ENCODE measurements around the gene NET1. TPM values are rescaled to one million over a fixed set of nuclear protein-coding genes. Genes with fewer than 3 reads are reported as not detected.

NET1 gene
- total and polyA plus RNA-seq, 7 experiments from 2014 or later = 31.6 to 61.6 (median 47.9) TPM

- no peak overlapping the region for H3K27ac Mint-ChIP-seq
- DNase-seq = no peak
Observed at GRCh38 chr10:5476918-5477525, 64.7 kb downstream of the NET1 start.

GRCh38 chr10:5477948-5478693, 65.8 kb downstream of the NET1 start:
- Histone ChIP-seq H3K27me3 (ENCODE audit: control insufficient read depth in 2 of 2, insufficient read depth in 2 of 2, low read length in 2 of 2) (no peaks in the 10 kb centered on the region), H3K27ac (ENCODE audit: low read depth, low read length) (no peak overlapping the region), H3K36me3 (ENCODE audit: control insufficient read depth in 2 of 3, insufficient read depth in 3 of 3, low read length in 3 of 3) (no peaks in the 10 kb centered on the region), H3K9me3 (ENCODE audit: control insufficient read depth in 2 of 3, low read length in 3 of 3) (no peaks in the 10 kb centered on the region), H3K4me3 (ENCODE audit: low read length) (no peak overlapping the region), H3K4me1 (ENCODE audit: control insufficient read depth in 2 of 2, insufficient read depth in 2 of 2, low read length in 2 of 2) (no peaks in the 10 kb centered on the region)
- Mint-ChIP-seq H3K4me3 (no peak overlapping the region), H3K27ac (no peak overlapping the region), H3K9me3 (no peaks in the 10 kb centered on the region), H3K36me3 (no peaks in the 10 kb centered on the region), H3K27me3 (peaks cover 0 to 3% (median 0%) of the 10 kb centered on the region in 5 donors), H3K4me1 (peaks cover 0 to 3% (median 0%) of the 10 kb centered on the region in 7 donors)
- ChIA-PET CTCF (interaction anchor here (0.6 kb wide), 1 partner anchor 325 kb away, joined by 3 read pairs; no protein-coding TSS in a partner anchor), POLR2A (no interaction called here)
- intact Hi-C loops (cut with micrococcal nuclease) = no loop called here
- DNase-seq (no peak), ATAC-seq (no peak)

More at GRCh38 chr10:5476918-5477525, 64.7 kb downstream of the NET1 start:
- Histone ChIP-seq H3K36me3 (ENCODE audit: control insufficient read depth in 2 of 3, insufficient read depth in 3 of 3, low read length in 3 of 3) (no peaks in the 10 kb centered on the region), H3K9me3 (ENCODE audit: control insufficient read depth in 2 of 3, low read length in 3 of 3) (no peaks in the 10 kb centered on the region), H3K4me1 (ENCODE audit: control insufficient read depth in 2 of 2, insufficient read depth in 2 of 2, low read length in 2 of 2) (no peaks in the 10 kb centered on the region), H3K27ac (ENCODE audit: low read depth, low read length) (no peak overlapping the region), H3K4me3 (ENCODE audit: low read length) (no peak overlapping the region), H3K27me3 (ENCODE audit: control insufficient read depth in 2 of 2, insufficient read depth in 2 of 2, low read length in 2 of 2) (no peaks in the 10 kb centered on the region)
- Mint-ChIP-seq H3K9me3 (no peaks in the 10 kb centered on the region), H3K27me3 (no peaks in the 10 kb centered on the region), H3K4me1 (peaks cover 0 to 3% (median 0%) of the 10 kb centered on the region in 7 donors), H3K36me3 (no peaks in the 10 kb centered on the region), H3K4me3 (no peak overlapping the region)
- intact Hi-C loops (cut with micrococcal nuclease) = no loop called here
- POLR2A ChIA-PET = no interaction called here
- no peak for ATAC-seq
- CTCF ChIA-PET = no interaction called here

GRCh38 chr10:5478694-5479305, 66.4 kb downstream of the NET1 start:
- H3K9me3 ChIP-seq (ENCODE audit: control insufficient read depth in 2 of 3, low read length in 3 of 3) = no peaks in the 10 kb centered on the region
- ATAC-seq = no peak
- POLR2A ChIA-PET = no interaction called here
- DNase-seq = no peak
- no peak overlapping the region for H3K4me3 ChIP-seq (ENCODE audit: low read length)
- H3K4me1 ChIP-seq (ENCODE audit: control insufficient read depth in 2 of 2, insufficient read depth in 2 of 2, low read length in 2 of 2) = no peaks in the 10 kb centered on the region
- no peak overlapping the region for H3K27ac ChIP-seq (ENCODE audit: low read depth, low read length)
- Mint-ChIP-seq H3K27ac (peak overlapping the region in 1 of 9 donors; percentile 54), H3K4me1 (peaks cover 0 to 3% (median 0%) of the 10 kb centered on the region in 7 donors), H3K36me3 (no peaks in the 10 kb centered on the region), H3K9me3 (no peaks in the 10 kb centered on the region), H3K4me3 (no peak overlapping the region), H3K27me3 (peaks cover 0 to 3% (median 0%) of the 10 kb centered on the region in 5 donors)
- no peaks in the 10 kb centered on the region for H3K36me3 ChIP-seq (ENCODE audit: control insufficient read depth in 2 of 3, insufficient read depth in 3 of 3, low read length in 3 of 3)
- intact Hi-C loops (cut with micrococcal nuclease) = no loop called here
- no peaks in the 10 kb centered on the region for H3K27me3 ChIP-seq (ENCODE audit: control insufficient read depth in 2 of 2, insufficient read depth in 2 of 2, low read length in 2 of 2)
- CTCF ChIA-PET = interaction anchor here (0.6 kb wide), 1 partner anchor 325 kb away, joined by 3 read pairs; no protein-coding TSS in a partner anchor

- ATAC-seq = peak; percentile 32
- no peak for DNase-seq
- Mint-ChIP-seq H3K9me3 (no peaks in the 10 kb centered on the region), H3K4me1 (peaks cover 0 to 3% (median 0%) of the 10 kb centered on the region in 7 donors), H3K36me3 (no peaks in the 10 kb centered on the region), H3K27ac (peak overlapping the region in 1 of 9 donors; percentile 31), H3K27me3 (peaks cover 0 to 3% (median 0%) of the 10 kb centered on the region in 5 donors), H3K4me3 (no peak overlapping the region)
- no peaks in the 10 kb centered on the region for H3K4me1 ChIP-seq (ENCODE audit: control insufficient read depth in 2 of 2, insufficient read depth in 2 of 2, low read length in 2 of 2)
- H3K4me3 ChIP-seq (ENCODE audit: low read length) = no peak overlapping the region
- intact Hi-C loops (cut with micrococcal nuclease) = no loop called here
- H3K27ac ChIP-seq (ENCODE audit: low read depth, low read length) = no peak overlapping the region
- no peaks in the 10 kb centered on the region for H3K36me3 ChIP-seq (ENCODE audit: control insufficient read depth in 2 of 3, insufficient read depth in 3 of 3, low read length in 3 of 3)
- no peaks in the 10 kb centered on the region for H3K27me3 ChIP-seq (ENCODE audit: control insufficient read depth in 2 of 2, insufficient read depth in 2 of 2, low read length in 2 of 2)
- no peaks in the 10 kb centered on the region for H3K9me3 ChIP-seq (ENCODE audit: control insufficient read depth in 2 of 3, low read length in 3 of 3)
- POLR2A ChIA-PET = no interaction called here
- CTCF ChIA-PET = no interaction called here
Observed at GRCh38 chr10:5479481-5480161, 67.3 kb downstream of the NET1 start.

- intact Hi-C loops (cut with micrococcal nuclease) = no loop called here
- DNase-seq (no peak), ATAC-seq (no peak)
- Mint-ChIP-seq H3K27ac (no peak overlapping the region), H3K9me3 (no peaks in the 10 kb centered on the region), H3K27me3 (peaks cover 0 to 3% (median 0%) of the 10 kb centered on the region in 5 donors), H3K4me1 (peaks cover 0 to 3% (median 0%) of the 10 kb centered on the region in 7 donors), H3K36me3 (no peaks in the 10 kb centered on the region), H3K4me3 (no peak overlapping the region)
- POLR2A ChIA-PET = no interaction called here
- Histone ChIP-seq H3K27me3 (ENCODE audit: control insufficient read depth in 2 of 2, insufficient read depth in 2 of 2, low read length in 2 of 2) (no peaks in the 10 kb centered on the region), H3K4me3 (ENCODE audit: low read length) (no peak overlapping the region), H3K36me3 (ENCODE audit: control insufficient read depth in 2 of 3, insufficient read depth in 3 of 3, low read length in 3 of 3) (no peaks in the 10 kb centered on the region), H3K9me3 (ENCODE audit: control insufficient read depth in 2 of 3, low read length in 3 of 3) (no peaks in the 10 kb centered on the region), H3K27ac (ENCODE audit: low read depth, low read length) (no peak overlapping the region), H3K4me1 (ENCODE audit: control insufficient read depth in 2 of 2, insufficient read depth in 2 of 2, low read length in 2 of 2) (no peaks in the 10 kb centered on the region)
- CTCF ChIA-PET = no interaction called here
Observed at GRCh38 chr10:5480162-5480941, 68.0 kb downstream of the NET1 start.

GRCh38 chr10:5481121-5481520, 68.8 kb downstream of the NET1 start:
- no peak overlapping the region for H3K4me3 ChIP-seq (ENCODE audit: low read length)
- intact Hi-C loops (cut with micrococcal nuclease) = no loop called here
- Mint-ChIP-seq H3K27me3 (peaks cover 0 to 8% (median 0%) of the 10 kb centered on the region in 5 donors), H3K9me3 (no peaks in the 10 kb centered on the region), H3K4me1 (peaks cover 0 to 3% (median 0%) of the 10 kb centered on the region in 7 donors), H3K4me3 (no peak overlapping the region), H3K36me3 (no peaks in the 10 kb centered on the region), H3K27ac (no peak overlapping the region)
- ChIA-PET POLR2A (no interaction called here), CTCF (no interaction called here)
- DNase-seq (no peak), ATAC-seq (no peak)
- H3K27ac ChIP-seq (ENCODE audit: low read depth, low read length) = no peak overlapping the region
- no peaks in the 10 kb centered on the region for H3K27me3 ChIP-seq (ENCODE audit: control insufficient read depth in 2 of 2, insufficient read depth in 2 of 2, low read length in 2 of 2)
- H3K9me3 ChIP-seq (ENCODE audit: control insufficient read depth in 2 of 3, low read length in 3 of 3) = no peaks in the 10 kb centered on the region
- no peaks in the 10 kb centered on the region for H3K4me1 ChIP-seq (ENCODE audit: control insufficient read depth in 2 of 2, insufficient read depth in 2 of 2, low read length in 2 of 2)
- no peaks in the 10 kb centered on the region for H3K36me3 ChIP-seq (ENCODE audit: control insufficient read depth in 2 of 3, insufficient read depth in 3 of 3, low read length in 3 of 3)
